PC-3 (cell line): Measurements from ENCODE around the gene COL2A1.

ENCODE experiments used
- EZH2 ChIP-seq: fragments of 300-600 bp; sonication (generic); IDR thresholded peaks from one replicate; pipeline ENCODE4 v1.6.1; 2017; ENCODE audit warnings: antibody characterized with exemption, mild to moderate bottlenecking, low read length; ENCODE audit not compliant: unreplicated experiment
- TF ChIP-seq, protein P1 (sequence below): fragments of 300-600 bp; sonication (generic); conservative IDR thresholded peaks from 2 replicates; pipeline ENCODE4 v1.5.1; 2017; ENCODE audit warnings: antibody characterized with exemption, low read depth, mild to moderate bottlenecking, low read length

DNA sequence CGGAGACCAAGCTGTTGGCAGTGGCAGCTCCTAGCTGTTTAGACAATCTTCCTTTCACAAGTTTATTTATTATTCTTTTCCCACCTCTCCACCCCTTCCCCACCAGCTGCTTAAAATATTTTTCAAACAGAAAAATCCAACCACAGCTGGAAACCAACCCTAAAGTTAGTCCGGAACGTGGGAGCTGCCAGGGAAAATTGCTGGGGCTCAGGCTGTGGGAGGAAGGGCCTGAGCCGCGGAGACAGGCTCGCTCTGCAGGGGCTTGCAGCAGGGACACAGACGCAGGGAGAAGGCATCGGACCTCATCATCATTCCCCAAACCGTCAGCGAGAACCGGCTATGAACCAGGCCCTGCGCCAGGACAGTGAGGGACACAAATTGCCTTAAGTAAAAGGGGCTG, 56.9 kb downstream of the COL2A1 start:
- TF ChIP-seq, protein P1, sequence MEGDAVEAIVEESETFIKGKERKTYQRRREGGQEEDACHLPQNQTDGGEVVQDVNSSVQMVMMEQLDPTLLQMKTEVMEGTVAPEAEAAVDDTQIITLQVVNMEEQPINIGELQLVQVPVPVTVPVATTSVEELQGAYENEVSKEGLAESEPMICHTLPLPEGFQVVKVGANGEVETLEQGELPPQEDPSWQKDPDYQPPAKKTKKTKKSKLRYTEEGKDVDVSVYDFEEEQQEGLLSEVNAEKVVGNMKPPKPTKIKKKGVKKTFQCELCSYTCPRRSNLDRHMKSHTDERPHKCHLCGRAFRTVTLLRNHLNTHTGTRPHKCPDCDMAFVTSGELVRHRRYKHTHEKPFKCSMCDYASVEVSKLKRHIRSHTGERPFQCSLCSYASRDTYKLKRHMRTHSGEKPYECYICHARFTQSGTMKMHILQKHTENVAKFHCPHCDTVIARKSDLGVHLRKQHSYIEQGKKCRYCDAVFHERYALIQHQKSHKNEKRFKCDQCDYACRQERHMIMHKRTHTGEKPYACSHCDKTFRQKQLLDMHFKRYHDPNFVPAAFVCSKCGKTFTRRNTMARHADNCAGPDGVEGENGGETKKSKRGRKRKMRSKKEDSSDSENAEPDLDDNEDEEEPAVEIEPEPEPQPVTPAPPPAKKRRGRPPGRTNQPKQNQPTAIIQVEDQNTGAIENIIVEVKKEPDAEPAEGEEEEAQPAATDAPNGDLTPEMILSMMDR = no peak
- no peak for TF ChIP-seq EZH2
